Measurements from ENCODE around the gene POP7. TPM values are rescaled to one million over a fixed set of nuclear protein-coding genes. Genes with fewer than 3 reads are reported as not detected.

POP7 gene
- total RNA-seq, 2 experiments from 2014 or later: 47.2 to 94.3 TPM

- CTCF ChIA-PET (ENCODE audit: unreplicated experiment): interaction anchor here (0.6 kb wide), 1 partner anchor 29 kb away, joined by 5 read pairs; no protein-coding TSS in a partner anchor
- POLR2A ChIA-PET: interaction anchor here (0.6 kb wide), 1 partner anchor 10 kb away, joined by 4 read pairs; no protein-coding TSS in a partner anchor
Measured at GRCh38 chr7:100726996-100727761, 21.3 kb downstream of the POP7 start.

DNA sequence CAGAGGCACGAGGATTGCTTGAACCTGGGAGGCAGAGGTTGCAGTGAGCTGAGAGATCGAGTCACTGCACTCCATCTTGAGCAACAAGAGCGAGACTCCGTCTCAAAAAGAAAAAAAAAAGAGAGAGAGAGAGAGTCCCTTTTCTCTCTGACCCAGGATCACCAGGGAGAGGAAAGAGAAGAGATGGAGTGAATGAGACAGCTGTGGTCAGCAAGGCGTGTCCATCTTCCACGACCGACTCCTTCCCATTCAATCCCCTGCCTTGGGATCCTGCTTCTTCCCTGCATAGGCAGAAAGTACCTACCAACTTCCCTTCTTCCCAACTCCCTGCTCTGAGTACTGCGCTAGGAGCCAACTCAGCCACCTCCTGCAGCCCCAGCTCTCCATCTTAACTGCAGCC is 22.3 kb downstream of the POP7 start:
- no peaks in the 10 kb centered on the region for H3K4me1 ChIP-seq (ENCODE audit: insufficient read depth, low read length, poor library complexity, severe bottlenecking)
- intact Hi-C loops (cut with micrococcal nuclease; ENCODE audit: unreplicated experiment): loop anchor here (2.0 kb wide), 1 partner anchor 15 kb away; no protein-coding TSS in a partner anchor
- H3K4me2 ChIP-seq (ENCODE audit: low read length): no peak overlapping the region
- no peaks in the 10 kb centered on the region for H3K9me2 ChIP-seq (ENCODE audit: insufficient read depth, low read length)
- no peaks in the 10 kb centered on the region for H3K36me3 ChIP-seq (ENCODE audit: insufficient read depth, low read length)
- POLR2A ChIA-PET: interaction anchor here (0.5 to 0.7 kb wide), 3 partner anchors 26 to 487 kb away, joined by 3 to 4 read pairs (median 3); no protein-coding TSS in a partner anchor
- no peak for TF ChIP-seq CTCF (conservative IDR thresholded peaks at IDR 0.05; ENCODE audit: low read length)
- no peak overlapping the region for H2AFZ ChIP-seq (ENCODE audit: low read length)
- no peaks in the 10 kb centered on the region for H3K79me2 ChIP-seq (ENCODE audit: insufficient read depth, low read depth, low read length)
- no TSS peak for BruUV-seq (replicated peaks)
- no peaks in the 10 kb centered on the region for H3K9me3 ChIP-seq (ENCODE audit: low read length)
- no peak overlapping the region for H3K4me3 ChIP-seq (ENCODE audit: low read depth, low read length, poor library complexity, severe bottlenecking)
- DNase-seq (ENCODE audit: low spot score): no peak
- H4K20me1 ChIP-seq (ENCODE audit: insufficient read depth, low read length): no peaks in the 10 kb centered on the region
- no peak overlapping the region for H3K27ac ChIP-seq (ENCODE audit: low read depth, low read length, poor library complexity, severe bottlenecking)
- CTCF ChIA-PET (ENCODE audit: unreplicated experiment): no interaction called here

More at GRCh38 chr7:100726996-100727761, 21.3 kb downstream of the POP7 start:
- H3K27ac ChIP-seq (ENCODE audit: low read depth, low read length, poor library complexity, severe bottlenecking): no peak overlapping the region
- no peak for TF ChIP-seq EZH2phosphoT487 (IDR thresholded peaks at IDR 0.05; ENCODE audit: borderline replicate concordance, low read depth, low read length)
- TF ChIP-seq CTCF (conservative IDR thresholded peaks at IDR 0.05; ENCODE audit: low read length): no peak
- no peaks in the 10 kb centered on the region for H4K20me1 ChIP-seq (ENCODE audit: insufficient read depth, low read length)
- no TSS peak for BruUV-seq (replicated peaks)
- no peak overlapping the region for H3K4me2 ChIP-seq (ENCODE audit: low read length)
- no peak overlapping the region for H2AFZ ChIP-seq (ENCODE audit: low read length)
- no peak for DNase-seq (ENCODE audit: low spot score)
- intact Hi-C loops (cut with micrococcal nuclease; ENCODE audit: unreplicated experiment): no loop called here
- no peaks in the 10 kb centered on the region for H3K79me2 ChIP-seq (ENCODE audit: insufficient read depth, low read depth, low read length)
- no peaks in the 10 kb centered on the region for H3K36me3 ChIP-seq (ENCODE audit: insufficient read depth, low read length)
- no peaks in the 10 kb centered on the region for H3K9me2 ChIP-seq (ENCODE audit: insufficient read depth, low read length)
- no peaks in the 10 kb centered on the region for H3K9me3 ChIP-seq (ENCODE audit: low read length)
- no peaks in the 10 kb centered on the region for H3K4me1 ChIP-seq (ENCODE audit: insufficient read depth, low read length, poor library complexity, severe bottlenecking)
- no peak overlapping the region for H3K4me3 ChIP-seq (ENCODE audit: low read depth, low read length, poor library complexity, severe bottlenecking)

Measured in OCI-LY7 (cell line).